ENCODE data around the gene SUGP1.
"Not testable (repeated sequence)": the region's sequence is repeated elsewhere in the genome, so short reads cannot be mapped to it uniquely, and the experiment has no call there.

SUGP1 gene

GRCh38 chr19:19263886-19264487 is 56.3 kb downstream of the SUGP1 start:
- no peak for DNase-seq (ENCODE audit: low read depth)

GRCh38 chr19:19262190-19263057 is 57.9 kb downstream of the SUGP1 start:
- no peak for DNase-seq (ENCODE audit: low read depth)

- DNase-seq (ENCODE audit: low read depth), result no peak
Observed at GRCh38 chr19:19261350-19262189, 58.7 kb downstream of the SUGP1 start.

- DNase-seq (ENCODE audit: low read depth), result no peak
Observed at GRCh38 chr19:19260417-19261214, 59.7 kb downstream of the SUGP1 start.

GRCh38 chr19:19259741-19260140 is 60.6 kb downstream of the SUGP1 start:
- DNase-seq (ENCODE audit: low read depth), result no peak

GRCh38 chr19:19258589-19259338 is 61.5 kb downstream of the SUGP1 start:
- no peak for DNase-seq (ENCODE audit: low read depth)

- DNase-seq (ENCODE audit: low read depth), result no peak
Observed at GRCh38 chr19:19257836-19258588, 62.3 kb downstream of the SUGP1 start.

- DNase-seq (ENCODE audit: low read depth), result no peak
Observed at GRCh38 chr19:19257137-19257536, 63.2 kb downstream of the SUGP1 start.

- DNase-seq (ENCODE audit: low read depth), result no peak
Observed at GRCh38 chr19:19256072-19256969, 64.0 kb downstream of the SUGP1 start.

- DNase-seq (ENCODE audit: low read depth), result not testable (repeated sequence)
Observed at GRCh38 chr19:19253409-19253808, 66.9 kb downstream of the SUGP1 start.

GRCh38 chr19:19250196-19250801 is 70.0 kb downstream of the SUGP1 start:
- DNase-seq (ENCODE audit: low read depth), result no peak

GRCh38 chr19:19240476-19240875 is 79.8 kb downstream of the SUGP1 start:
- DNase-seq (ENCODE audit: low read depth), result no peak

- no peak for DNase-seq (ENCODE audit: low read depth)
Observed at GRCh38 chr19:19239675-19240074, 80.6 kb downstream of the SUGP1 start.

GRCh38 chr19:19238126-19238894 is 82.0 kb downstream of the SUGP1 start:
- no peak for DNase-seq (ENCODE audit: low read depth)

- DNase-seq (ENCODE audit: low read depth), result no peak
Observed at GRCh38 chr19:19236173-19236572, 84.1 kb downstream of the SUGP1 start.

- DNase-seq (ENCODE audit: low read depth), result no peak
Observed at GRCh38 chr19:19234220-19234816, 86.0 kb downstream of the SUGP1 start.

- DNase-seq (ENCODE audit: low read depth), result no peak
Observed at GRCh38 chr19:19232261-19232721, 88.0 kb downstream of the SUGP1 start.

- no peak for DNase-seq (ENCODE audit: low read depth)
Observed at GRCh38 chr19:19230999-19231398, 89.3 kb downstream of the SUGP1 start.
